Smooth muscle cell of bladder (primary cell): Measurements from ENCODE around the gene GJA1. TPM values are rescaled to one million over a fixed set of nuclear protein-coding genes. Genes with fewer than 3 reads are reported as not detected.

Source experiments
- total RNA-seq: library from RNA; depleted of rRNA; stranded (reverse); fragments of >200 nt; gene quantifications from 2 replicates; pipeline ENCODE4 v1.2.3, GENCODE V29; 2014

GJA1 gene
- 416 and 896 TPM in 2 replicates for total RNA-seq

GRCh38 chr6:121435444-121436069 lies at the start of gene GJA1:
GJA1 (plus strand) TSS chr6:121435646; CDS start chr6:121446848, 11,202 bp downstream.

Other genes starting within 250 kb of the GJA1 start
- 10.0 and 12.1 TPM in 2 replicates for gene TBC1D32, start 101.2 kb upstream of the GJA1 start, total RNA-seq